ENCODE results near the gene ZFYVE28. TPM values are rescaled to one million over a fixed set of nuclear protein-coding genes. Genes with fewer than 3 reads are reported as not detected.

ZFYVE28 gene
- total RNA-seq, 1 experiment from 2014 or later = 12.9 TPM

DNA sequence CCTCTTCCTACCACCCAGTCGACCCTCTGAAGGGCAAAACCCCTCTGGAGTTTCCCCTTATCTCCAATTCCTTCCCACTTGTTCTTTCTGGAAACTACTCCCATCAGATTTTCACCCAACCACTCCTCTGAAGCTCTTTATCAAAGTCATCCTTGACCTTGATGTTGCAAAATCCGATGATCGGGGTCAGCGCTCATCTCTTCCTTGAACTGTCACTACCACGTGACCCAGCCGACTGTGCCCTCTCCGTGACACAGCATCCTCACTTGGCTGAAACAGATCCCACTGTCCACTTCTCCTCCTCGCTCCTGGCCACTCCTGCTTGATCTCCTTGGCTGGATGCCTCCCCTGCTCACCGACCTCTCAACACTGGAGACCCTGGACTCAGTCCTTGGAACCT is 1.4 kb upstream of the ZFYVE28 start:
- no TSS peak for BruUV-seq (replicated peaks)
- no peak for DNase-seq
- no peaks in the 10 kb centered on the region for H3K9me2 ChIP-seq (ENCODE audit: insufficient read depth)
- ChIA-PET CTCF (no interaction called here), POLR2A (ENCODE audit: unreplicated experiment) (no interaction called here)
- no peak overlapping the region for H3K4me2 ChIP-seq
- no peaks in the 10 kb centered on the region for H3K9me3 ChIP-seq (ENCODE audit: insufficient read depth, low read depth)
- TF ChIP-seq EZH2 (IDR thresholded peaks at IDR 0.05; ENCODE audit: low read depth) = no peak
- TF ChIP-seq, protein P1, sequence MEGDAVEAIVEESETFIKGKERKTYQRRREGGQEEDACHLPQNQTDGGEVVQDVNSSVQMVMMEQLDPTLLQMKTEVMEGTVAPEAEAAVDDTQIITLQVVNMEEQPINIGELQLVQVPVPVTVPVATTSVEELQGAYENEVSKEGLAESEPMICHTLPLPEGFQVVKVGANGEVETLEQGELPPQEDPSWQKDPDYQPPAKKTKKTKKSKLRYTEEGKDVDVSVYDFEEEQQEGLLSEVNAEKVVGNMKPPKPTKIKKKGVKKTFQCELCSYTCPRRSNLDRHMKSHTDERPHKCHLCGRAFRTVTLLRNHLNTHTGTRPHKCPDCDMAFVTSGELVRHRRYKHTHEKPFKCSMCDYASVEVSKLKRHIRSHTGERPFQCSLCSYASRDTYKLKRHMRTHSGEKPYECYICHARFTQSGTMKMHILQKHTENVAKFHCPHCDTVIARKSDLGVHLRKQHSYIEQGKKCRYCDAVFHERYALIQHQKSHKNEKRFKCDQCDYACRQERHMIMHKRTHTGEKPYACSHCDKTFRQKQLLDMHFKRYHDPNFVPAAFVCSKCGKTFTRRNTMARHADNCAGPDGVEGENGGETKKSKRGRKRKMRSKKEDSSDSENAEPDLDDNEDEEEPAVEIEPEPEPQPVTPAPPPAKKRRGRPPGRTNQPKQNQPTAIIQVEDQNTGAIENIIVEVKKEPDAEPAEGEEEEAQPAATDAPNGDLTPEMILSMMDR (conservative IDR thresholded peaks at IDR 0.05) = no peak
- H2AFZ ChIP-seq = no peak overlapping the region
- H3F3A ChIP-seq (ENCODE audit: insufficient read depth, low read depth) = no peaks in the 10 kb centered on the region
- no peak overlapping the region for H3K27ac ChIP-seq
- intact Hi-C loops (cut with micrococcal nuclease; ENCODE audit: unreplicated experiment) = loop anchor here (10.0 kb wide), 1 partner anchor 45 kb away; the partner anchor contains the start of gene RNF4
- H3K4me1 ChIP-seq (replicated peaks; ENCODE audit: insufficient read depth) = no peaks in the 10 kb centered on the region
- H3K4me3 ChIP-seq = no peak overlapping the region
- H3K79me2 ChIP-seq (ENCODE audit: low read depth) = no peaks in the 10 kb centered on the region
- H3K36me3 ChIP-seq (ENCODE audit: low read depth) = no peaks in the 10 kb centered on the region
- H3K27me3 ChIP-seq (ENCODE audit: insufficient read depth, low read depth) = peaks cover 46% of the 10 kb centered on the region
- H4K20me1 ChIP-seq (ENCODE audit: insufficient read depth) = no peaks in the 10 kb centered on the region

DNA sequence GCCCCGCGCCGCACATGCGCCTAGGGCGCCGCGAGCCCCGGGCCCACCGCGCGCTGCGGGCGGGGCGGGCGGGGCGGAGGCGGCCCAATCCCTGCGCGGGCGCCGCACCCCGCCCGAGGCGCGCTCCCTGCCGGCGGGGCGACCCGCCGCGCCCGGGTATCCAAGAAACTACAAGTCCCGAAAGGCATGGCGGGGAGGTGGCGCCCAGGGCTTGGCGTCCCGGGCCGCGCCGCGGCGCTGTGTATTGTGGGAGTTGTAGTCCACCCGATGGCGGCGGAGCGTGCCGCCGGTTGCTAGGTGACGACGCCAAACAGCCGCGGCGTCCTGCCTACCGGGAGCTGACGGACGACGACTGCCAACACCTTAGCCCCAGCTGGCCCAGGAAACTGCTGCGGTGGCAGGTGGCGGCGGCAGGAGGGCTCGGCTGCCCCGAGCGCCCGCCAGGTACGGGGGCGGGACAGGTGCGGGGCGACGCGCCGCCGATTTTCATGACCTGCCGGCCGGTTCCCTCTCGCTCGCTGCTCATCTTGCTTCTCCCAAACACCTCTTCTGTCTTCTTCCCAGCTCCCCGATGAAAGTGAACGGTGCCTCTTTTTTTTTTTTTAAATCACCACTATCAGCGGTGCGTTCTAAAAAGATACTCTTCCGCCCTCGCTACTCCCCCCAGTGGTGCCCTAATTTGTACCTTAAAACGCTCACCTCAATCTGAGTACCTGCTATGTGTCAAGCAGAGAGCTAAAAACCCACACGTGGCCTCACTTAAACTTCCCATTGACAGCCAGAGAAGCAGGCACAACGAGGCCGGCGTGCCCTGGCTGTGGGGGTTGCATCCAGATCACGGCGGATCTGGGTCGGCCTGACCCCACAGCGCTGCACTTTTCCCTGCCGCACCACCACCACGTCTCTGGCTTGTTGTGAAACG is 466 bp upstream of the ZFYVE28 start, which contains the start of gene CFAP99:
Gene CFAP99, plus strand, starts transcription at position 306 of the 922 bp plus-strand sequence.
- BruUV-seq (replicated peaks) = no TSS peak
- peak within 1 kb of the TSS; percentile 75 for H2AFZ ChIP-seq
- peaks cover 46% of the 10 kb centered on the region for H3K27me3 ChIP-seq (ENCODE audit: insufficient read depth, low read depth)
- no peaks in the 10 kb centered on the region for H3K9me2 ChIP-seq (ENCODE audit: insufficient read depth)
- intact Hi-C loops (cut with micrococcal nuclease; ENCODE audit: unreplicated experiment) = loop anchor here (1.0 to 10.0 kb wide), 2 partner anchors 46 to 157 kb away; partner anchors contain the start of genes MXD4 and RNF4
- peak; percentile 86 to 96 for DNase-seq
- peak within 1 kb of the TSS; percentile 54; the same call in 1 of the 2 replicates for H3K4me3 ChIP-seq
- peak within 1 kb of the TSS; percentile 92 for H3K4me2 ChIP-seq
- no peaks in the 10 kb centered on the region for H3K36me3 ChIP-seq (ENCODE audit: low read depth)
- CTCF ChIA-PET = no interaction called here
- H3F3A ChIP-seq (ENCODE audit: insufficient read depth, low read depth) = no peaks in the 10 kb centered on the region
- H3K4me1 ChIP-seq (replicated peaks; ENCODE audit: insufficient read depth) = peaks cover 6% of the 10 kb centered on the region; the same call in 1 of the 2 replicates
- TF ChIP-seq EZH2 (IDR thresholded peaks at IDR 0.05; ENCODE audit: low read depth) = no peak
- TF ChIP-seq, protein P1 (conservative IDR thresholded peaks at IDR 0.05) = no peak
- POLR2A ChIA-PET (ENCODE audit: unreplicated experiment) = no interaction called here
- H3K27ac ChIP-seq = no peak within 1 kb of the TSS
- H4K20me1 ChIP-seq (ENCODE audit: insufficient read depth) = no peaks in the 10 kb centered on the region
- H3K9me3 ChIP-seq (ENCODE audit: insufficient read depth, low read depth) = no peaks in the 10 kb centered on the region
- H3K79me2 ChIP-seq (ENCODE audit: low read depth) = no peaks in the 10 kb centered on the region

DNA sequence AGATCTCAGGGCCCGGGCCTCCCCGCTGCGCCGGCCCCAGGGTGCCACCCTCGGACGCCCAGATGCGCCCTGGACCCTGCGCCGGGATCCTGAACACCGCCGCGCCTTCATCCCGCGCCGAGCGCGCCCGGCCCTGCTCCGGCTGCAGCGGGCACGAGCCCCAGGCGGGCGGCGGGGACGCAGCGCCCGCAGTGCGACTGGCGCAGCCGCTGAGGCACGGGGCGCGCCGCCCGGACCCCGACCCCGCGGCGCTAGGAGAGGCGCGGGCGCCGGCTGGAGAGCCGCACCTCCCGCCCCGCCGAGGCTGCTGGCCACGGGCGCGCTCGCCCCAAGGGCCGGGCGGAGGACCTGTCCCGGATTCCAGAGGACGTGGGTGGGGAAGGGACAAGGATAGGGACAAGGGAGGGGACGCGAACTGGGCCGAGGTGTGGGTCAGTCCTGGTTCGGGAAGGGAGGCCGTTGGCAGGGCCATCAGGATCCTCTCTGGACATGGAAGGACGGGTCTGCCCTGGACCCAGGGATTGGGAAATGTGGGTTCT is 1.1 kb downstream of the ZFYVE28 start:
- Histone ChIP-seq H3K4me1 (replicated peaks; ENCODE audit: insufficient read depth) (peaks cover 18% of the 10 kb centered on the region), H3K4me3 (no peak overlapping the region), H3K27ac (no peak overlapping the region), H3F3A (ENCODE audit: insufficient read depth, low read depth) (peaks cover 9% of the 10 kb centered on the region), H2AFZ (no peak overlapping the region), H3K4me2 (peak overlapping the region; percentile 73; the same call in 1 of the 2 replicates), H3K9me2 (ENCODE audit: insufficient read depth) (no peaks in the 10 kb centered on the region), H3K27me3 (ENCODE audit: insufficient read depth, low read depth) (peaks cover 38% of the 10 kb centered on the region), H3K9me3 (ENCODE audit: insufficient read depth, low read depth) (no peaks in the 10 kb centered on the region), H4K20me1 (ENCODE audit: insufficient read depth) (no peaks in the 10 kb centered on the region), H3K36me3 (ENCODE audit: low read depth) (no peaks in the 10 kb centered on the region), H3K79me2 (ENCODE audit: low read depth) (no peaks in the 10 kb centered on the region)
- no TSS peak for BruUV-seq (replicated peaks)
- intact Hi-C loops (cut with micrococcal nuclease; ENCODE audit: unreplicated experiment) = loop anchor here (10.0 kb wide), 1 partner anchor 48 kb away; the partner anchor contains the start of gene RNF4
- no peak for DNase-seq
- TF ChIP-seq, protein P1 (conservative IDR thresholded peaks at IDR 0.05) = no peak
- TF ChIP-seq EZH2 (IDR thresholded peaks at IDR 0.05; ENCODE audit: low read depth) = no peak
- POLR2A ChIA-PET (ENCODE audit: unreplicated experiment) = no interaction called here
- CTCF ChIA-PET = no interaction called here
